Neural progenitor cell (in vitro differentiated cells): ENCODE measurements around the gene LMAN2. TPM values are rescaled to one million over a fixed set of nuclear protein-coding genes. Genes with fewer than 3 reads are reported as not detected.
A peak's percentile ranks its signal among the peaks of the same experiment; 100 is the strongest.

Experiments used
- DNase-seq: peaks from one replicate; pipeline ENCODE4 v3.0.0-alpha.2; 2016; ENCODE audit warnings: low spot score
- H2AFZ ChIP-seq: fragments of 200-600 bp; sonication (generic); replicated peaks from 2 replicates; pipeline ENCODE4 v1.6.1; 2016; ENCODE audit warnings: antibody characterized with exemption
- H3F3A ChIP-seq: fragments of 200-600 bp; sonication (generic); 2 replicates; pipeline ENCODE4 v1.6.1; 2016; ENCODE audit warnings: antibody characterized with exemption, low read depth
- H3K27ac ChIP-seq: fragments of 200-600 bp; sonication (generic); 2 replicates; pipeline ENCODE4 v1.5.1; 2016; ENCODE audit warnings: mild to moderate bottlenecking
- H3K27me3 ChIP-seq: fragments of 200-600 bp; sonication (generic); 2 replicates; pipeline ENCODE4 v1.6.1; 2016; ENCODE audit warnings: mild to moderate bottlenecking, moderate library complexity
- H3K36me3 ChIP-seq: fragments of 200-600 bp; sonication (generic); 2 replicates; pipeline ENCODE4 v1.5.1; 2016
- H3K4me1 ChIP-seq: fragments of 200-600 bp; sonication (generic); 2 replicates; pipeline ENCODE4 v1.6.1; 2016; ENCODE audit warnings: mixed run types
- H3K4me2 ChIP-seq: fragments of 200-600 bp; sonication (generic); 2 replicates; pipeline ENCODE4 v1.6.1; 2016
- H3K4me3 ChIP-seq: fragments of 200-600 bp; sonication (generic); 2 replicates; pipeline ENCODE4 v1.5.1; 2016
- H3K79me2 ChIP-seq: fragments of 200-600 bp; sonication (generic); 2 replicates; pipeline ENCODE4 v1.6.1; 2016; ENCODE audit warnings: low read depth
- H3K9ac ChIP-seq: fragments of 200-600 bp; sonication (generic); 2 replicates; pipeline ENCODE4 v1.6.1; 2016
- H3K9me3 ChIP-seq: fragments of 200-600 bp; sonication (generic); 2 replicates; pipeline ENCODE4 v1.5.1; 2016; ENCODE audit warnings: low read depth
- H4K20me1 ChIP-seq: fragments of 200-600 bp; sonication (generic); 2 replicates; pipeline ENCODE4 v1.6.1; 2016; ENCODE audit warnings: low read depth
- H3K27ac Mint-ChIP-seq: 3 replicates; pipeline ENCODE4 v1.8.0; 2021; ENCODE audit warnings: mixed read lengths
- H3K27me3 Mint-ChIP-seq: 2 replicates; pipeline ENCODE4 v1.8.0; 2022; ENCODE audit warnings: low read depth, mild to moderate bottlenecking, inconsistent platforms, moderate library complexity, mixed read lengths; ENCODE audit not compliant: insufficient read depth
- H3K36me3 Mint-ChIP-seq: 3 replicates; pipeline ENCODE4 v1.8.0; 2021; ENCODE audit warnings: mixed read lengths
- H3K4me1 Mint-ChIP-seq: 3 replicates; pipeline ENCODE4 v1.8.0; 2021; ENCODE audit warnings: mixed read lengths
- H3K4me3 Mint-ChIP-seq: 3 replicates; pipeline ENCODE4 v1.8.0; 2021; ENCODE audit warnings: mild to moderate bottlenecking, moderate library complexity, mixed read lengths
- H3K9me3 Mint-ChIP-seq: 3 replicates; pipeline ENCODE4 v1.8.0; 2020; ENCODE audit warnings: mixed read lengths
- EZH2 ChIP-seq: fragments of 200-600 bp; sonication (generic); IDR thresholded peaks from 2 replicates; pipeline ENCODE4 v1.6.1; 2017; ENCODE audit warnings: antibody characterized with exemption, mild to moderate bottlenecking, moderate library complexity
- EZH2phosphoT487 ChIP-seq: fragments of 200-600 bp; sonication (generic); IDR thresholded peaks from 2 replicates; pipeline ENCODE4 v1.6.1; 2017; ENCODE audit warnings: antibody characterized with exemption
- total RNA-seq: library from RNA; depleted of rRNA; stranded (reverse); fragments of >200 nt; gene quantifications from 2 replicates; pipeline ENCODE4 v1.2.3, GENCODE V29; 2015; ENCODE audit warnings: low replicate concordance
- TF ChIP-seq, protein P1 (sequence below): fragments of 200-600 bp; sonication (generic); IDR thresholded peaks from 2 replicates; pipeline ENCODE4 v1.5.1; 2017; ENCODE audit warnings: antibody characterized with exemption, mild to moderate bottlenecking

Gene LMAN2
- total RNA-seq, 1 donor from 2014 or later: 96.5 TPM

DNA sequence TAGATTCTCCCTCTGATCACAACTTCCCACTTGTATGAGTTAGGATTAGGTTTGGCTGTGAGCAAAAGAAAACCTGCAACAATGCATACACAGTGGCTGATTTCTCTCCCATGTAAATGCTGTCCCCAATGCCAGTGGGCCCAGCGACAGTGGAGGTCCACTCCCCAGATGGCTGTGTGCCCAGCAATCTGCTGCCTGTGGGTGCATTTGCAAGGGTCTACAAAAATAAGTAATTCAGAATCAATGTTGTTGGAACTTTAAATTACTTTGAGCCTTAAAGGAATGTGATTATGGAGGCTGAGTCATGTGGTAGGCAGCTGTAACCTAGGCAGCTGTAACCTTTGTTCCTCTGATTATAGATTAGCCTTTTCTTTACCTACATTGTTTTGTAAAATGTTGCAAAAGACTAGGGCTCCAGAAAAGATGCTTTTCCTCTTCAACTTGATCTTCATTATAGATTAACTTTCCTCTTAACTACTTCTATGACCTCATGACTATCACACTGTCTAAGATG is 25.5 kb downstream of the LMAN2 start:
- Histone ChIP-seq H3K27ac (no peak overlapping the region), H3K27me3 (no peaks in the 10 kb centered on the region), H3K79me2 (no peaks in the 10 kb centered on the region), H2AFZ (no peak overlapping the region), H3K9ac (no peak overlapping the region), H3F3A (no peaks in the 10 kb centered on the region), H3K4me2 (no peak overlapping the region), H3K36me3 (no peaks in the 10 kb centered on the region), H4K20me1 (peaks cover 3% of the 10 kb centered on the region), H3K4me3 (no peak overlapping the region), H3K4me1 (no peaks in the 10 kb centered on the region), H3K9me3 (no peaks in the 10 kb centered on the region)
- Mint-ChIP-seq H3K27me3 (peaks cover 5% of the 10 kb centered on the region), H3K4me3 (no peak overlapping the region), H3K4me1 (peaks cover 7% of the 10 kb centered on the region), H3K27ac (peak overlapping the region; percentile 23), H3K36me3 (peaks cover 12% of the 10 kb centered on the region), H3K9me3 (peaks cover 3% of the 10 kb centered on the region)
- no peak for DNase-seq
- TF ChIP-seq EZH2phosphoT487 (no peak), EZH2 (no peak)
- TF ChIP-seq, protein P1, sequence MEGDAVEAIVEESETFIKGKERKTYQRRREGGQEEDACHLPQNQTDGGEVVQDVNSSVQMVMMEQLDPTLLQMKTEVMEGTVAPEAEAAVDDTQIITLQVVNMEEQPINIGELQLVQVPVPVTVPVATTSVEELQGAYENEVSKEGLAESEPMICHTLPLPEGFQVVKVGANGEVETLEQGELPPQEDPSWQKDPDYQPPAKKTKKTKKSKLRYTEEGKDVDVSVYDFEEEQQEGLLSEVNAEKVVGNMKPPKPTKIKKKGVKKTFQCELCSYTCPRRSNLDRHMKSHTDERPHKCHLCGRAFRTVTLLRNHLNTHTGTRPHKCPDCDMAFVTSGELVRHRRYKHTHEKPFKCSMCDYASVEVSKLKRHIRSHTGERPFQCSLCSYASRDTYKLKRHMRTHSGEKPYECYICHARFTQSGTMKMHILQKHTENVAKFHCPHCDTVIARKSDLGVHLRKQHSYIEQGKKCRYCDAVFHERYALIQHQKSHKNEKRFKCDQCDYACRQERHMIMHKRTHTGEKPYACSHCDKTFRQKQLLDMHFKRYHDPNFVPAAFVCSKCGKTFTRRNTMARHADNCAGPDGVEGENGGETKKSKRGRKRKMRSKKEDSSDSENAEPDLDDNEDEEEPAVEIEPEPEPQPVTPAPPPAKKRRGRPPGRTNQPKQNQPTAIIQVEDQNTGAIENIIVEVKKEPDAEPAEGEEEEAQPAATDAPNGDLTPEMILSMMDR: no peak

DNA sequence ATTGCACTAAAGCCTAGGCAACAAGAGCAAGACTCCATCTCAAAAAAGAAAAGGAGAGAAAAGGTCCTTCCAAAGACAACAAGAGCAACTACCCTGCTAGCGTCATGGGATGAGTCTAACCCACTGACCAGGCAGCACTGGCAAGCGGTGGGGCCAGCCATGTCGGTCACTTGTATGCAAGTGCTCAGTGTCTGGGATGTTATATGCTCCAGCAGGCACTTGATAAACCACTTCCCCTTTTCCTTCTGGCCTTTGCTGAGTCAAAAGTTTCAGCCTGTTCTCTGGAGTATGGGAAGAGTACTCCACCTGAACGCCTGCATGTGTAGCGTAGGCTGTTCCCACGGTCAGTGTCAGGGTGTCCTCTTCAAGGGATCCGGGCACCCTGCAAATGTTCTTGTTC is 30.6 kb downstream of the LMAN2 start:
- Histone ChIP-seq H3K27me3 (no peaks in the 10 kb centered on the region), H2AFZ (no peak overlapping the region), H3K9ac (no peak overlapping the region), H3K27ac (no peak overlapping the region), H3K4me2 (no peak overlapping the region), H3K36me3 (no peaks in the 10 kb centered on the region), H3F3A (no peaks in the 10 kb centered on the region), H3K4me1 (no peaks in the 10 kb centered on the region), H4K20me1 (no peaks in the 10 kb centered on the region), H3K79me2 (no peaks in the 10 kb centered on the region), H3K9me3 (no peaks in the 10 kb centered on the region), H3K4me3 (no peak overlapping the region)
- Mint-ChIP-seq H3K4me1 (peaks cover 7% of the 10 kb centered on the region), H3K4me3 (no peak overlapping the region), H3K9me3 (peaks cover 7% of the 10 kb centered on the region), H3K36me3 (peaks cover 7% of the 10 kb centered on the region), H3K27me3 (peaks cover 5% of the 10 kb centered on the region), H3K27ac (no peak overlapping the region)
- TF ChIP-seq, protein P1: no peak
- TF ChIP-seq EZH2phosphoT487 (no peak), EZH2 (no peak)
- DNase-seq: no peak

DNA sequence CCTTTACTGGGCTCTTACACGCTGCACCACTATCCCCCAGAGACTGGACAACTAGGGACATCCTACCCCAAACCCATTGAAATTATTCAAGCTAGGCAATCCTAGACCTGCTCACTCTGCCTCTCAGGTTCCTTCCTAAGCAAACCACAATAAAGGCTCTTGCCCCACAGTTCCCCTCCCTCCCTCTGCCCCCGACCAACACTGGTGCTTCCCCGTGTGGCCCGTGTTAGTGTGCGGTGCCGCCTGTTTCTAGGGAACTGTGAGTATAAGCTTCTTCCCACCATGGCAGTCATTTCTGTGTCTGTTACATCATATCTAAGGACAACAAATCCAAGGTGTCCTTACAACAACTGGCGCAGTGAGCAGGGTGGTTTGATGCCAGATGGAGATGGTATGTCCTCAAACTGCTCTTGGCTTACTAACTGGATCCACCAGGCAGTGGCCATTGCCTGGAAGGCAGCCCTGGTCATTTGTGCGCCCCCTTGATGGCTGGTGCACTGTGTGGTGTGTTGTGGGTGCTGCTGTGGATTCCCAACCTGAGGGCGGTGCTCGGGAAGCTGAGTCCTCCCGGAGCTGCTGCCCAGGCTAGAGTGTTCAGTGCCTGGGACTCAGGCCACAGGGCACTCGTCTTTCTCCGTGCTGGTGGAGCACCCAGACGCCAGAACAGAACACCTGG is 31.4 kb downstream of the LMAN2 start:
- Histone ChIP-seq H3K4me2 (no peak overlapping the region), H2AFZ (no peak overlapping the region), H3K9me3 (no peaks in the 10 kb centered on the region), H3K79me2 (no peaks in the 10 kb centered on the region), H3K27me3 (no peaks in the 10 kb centered on the region), H3K36me3 (no peaks in the 10 kb centered on the region), H3F3A (no peaks in the 10 kb centered on the region), H3K27ac (no peak overlapping the region), H3K4me1 (no peaks in the 10 kb centered on the region), H3K4me3 (no peak overlapping the region), H3K9ac (no peak overlapping the region), H4K20me1 (no peaks in the 10 kb centered on the region)
- Mint-ChIP-seq H3K9me3 (peaks cover 7% of the 10 kb centered on the region), H3K4me1 (peaks cover 4% of the 10 kb centered on the region), H3K4me3 (no peak overlapping the region), H3K27ac (no peak overlapping the region), H3K27me3 (peaks cover 5% of the 10 kb centered on the region), H3K36me3 (peaks cover 7% of the 10 kb centered on the region)
- no peak for DNase-seq
- TF ChIP-seq, protein P1: no peak
- no peak for TF ChIP-seq EZH2
- TF ChIP-seq EZH2phosphoT487: no peak
